Type B pancreatic cell (in vitro differentiated cells): ENCODE results near the gene IRS1. TPM values are rescaled to one million over a fixed set of nuclear protein-coding genes. Genes with fewer than 3 reads are reported as not detected.
A peak's percentile ranks its signal among the peaks of the same experiment; 100 is the strongest.

Experiments used
- DNase-seq: peaks from one replicate; pipeline ENCODE4 v3.0.0; 2021; ENCODE audit warnings: mixed read lengths; ENCODE audit not compliant: unreplicated experiment; ENCODE audit errors: extremely low spot score
- H3K27ac Mint-ChIP-seq: 2 replicates; pipeline ENCODE4 v1.8.0; 2021; ENCODE audit warnings: mild to moderate bottlenecking, mixed read lengths
- H3K27me3 Mint-ChIP-seq: 2 replicates; pipeline ENCODE4 v1.8.0; 2021; ENCODE audit warnings: mixed read lengths
- H3K36me3 Mint-ChIP-seq: 2 replicates; pipeline ENCODE4 v1.8.0; 2021; ENCODE audit warnings: mixed read lengths
- H3K4me1 Mint-ChIP-seq: one replicate; pipeline ENCODE4 v1.8.0; 2021; ENCODE audit warnings: mixed read lengths; ENCODE audit not compliant: unreplicated experiment
- H3K4me3 Mint-ChIP-seq: 2 replicates; pipeline ENCODE4 v1.8.0; 2021; ENCODE audit warnings: mild to moderate bottlenecking, mixed read lengths
- H3K9me3 Mint-ChIP-seq: 2 replicates; pipeline ENCODE4 v1.8.0; 2021; ENCODE audit warnings: mixed read lengths
- total RNA-seq: library from RNA; stranded (reverse); gene quantifications from 2 replicates; pipeline ENCODE4 v1.2.1, GENCODE V29; 2021; ENCODE audit warnings: low replicate concordance
- TF ChIP-seq, protein P1 (sequence below): fragments of 200-600 bp; sonication (generic); conservative IDR thresholded peaks from 2 replicates; pipeline ENCODE4 v1.5.0; 2021; ENCODE audit warnings: antibody characterized with exemption, mild to moderate bottlenecking

The IRS1 gene
- total RNA-seq, 1 donor from 2014 or later, result 25.9 TPM

- Mint-ChIP-seq H3K36me3 (peaks cover 19% of the 10 kb centered on the region), H3K27me3 (no peaks in the 10 kb centered on the region), H3K27ac (peak overlapping the region; percentile 96), H3K9me3 (no peaks in the 10 kb centered on the region), H3K4me3 (peak overlapping the region; percentile 93), H3K4me1 (peaks cover 67% of the 10 kb centered on the region)
- TF ChIP-seq, protein P1, sequence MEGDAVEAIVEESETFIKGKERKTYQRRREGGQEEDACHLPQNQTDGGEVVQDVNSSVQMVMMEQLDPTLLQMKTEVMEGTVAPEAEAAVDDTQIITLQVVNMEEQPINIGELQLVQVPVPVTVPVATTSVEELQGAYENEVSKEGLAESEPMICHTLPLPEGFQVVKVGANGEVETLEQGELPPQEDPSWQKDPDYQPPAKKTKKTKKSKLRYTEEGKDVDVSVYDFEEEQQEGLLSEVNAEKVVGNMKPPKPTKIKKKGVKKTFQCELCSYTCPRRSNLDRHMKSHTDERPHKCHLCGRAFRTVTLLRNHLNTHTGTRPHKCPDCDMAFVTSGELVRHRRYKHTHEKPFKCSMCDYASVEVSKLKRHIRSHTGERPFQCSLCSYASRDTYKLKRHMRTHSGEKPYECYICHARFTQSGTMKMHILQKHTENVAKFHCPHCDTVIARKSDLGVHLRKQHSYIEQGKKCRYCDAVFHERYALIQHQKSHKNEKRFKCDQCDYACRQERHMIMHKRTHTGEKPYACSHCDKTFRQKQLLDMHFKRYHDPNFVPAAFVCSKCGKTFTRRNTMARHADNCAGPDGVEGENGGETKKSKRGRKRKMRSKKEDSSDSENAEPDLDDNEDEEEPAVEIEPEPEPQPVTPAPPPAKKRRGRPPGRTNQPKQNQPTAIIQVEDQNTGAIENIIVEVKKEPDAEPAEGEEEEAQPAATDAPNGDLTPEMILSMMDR, result no peak
- no peak for DNase-seq
These were observed 8.5 kb downstream of the IRS1 start for GRCh38 chr2:226791056-226791486.

DNA sequence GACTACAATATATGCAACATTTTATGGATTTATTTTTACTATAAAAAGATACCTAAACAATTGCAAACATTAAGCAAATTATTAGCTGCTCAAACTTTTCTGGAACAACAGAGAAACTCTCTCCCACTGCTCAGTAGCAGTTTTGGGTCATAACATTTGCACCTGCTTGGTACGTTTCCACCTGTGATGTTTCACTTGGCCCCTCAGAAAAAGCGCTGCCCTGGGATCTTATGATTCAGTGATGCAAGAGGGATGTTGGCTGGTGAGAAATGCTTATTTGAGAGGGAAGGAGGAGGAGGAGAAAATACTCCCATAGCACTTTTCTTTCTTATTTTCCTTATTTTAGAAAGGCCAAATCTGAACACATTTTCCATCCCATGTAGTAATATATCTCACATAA is 9.2 kb downstream of the IRS1 start:
- DNase-seq, result no peak
- no peaks in the 10 kb centered on the region for H3K27me3 Mint-ChIP-seq
- H3K4me3 Mint-ChIP-seq, result peak overlapping the region; percentile 93
- H3K4me1 Mint-ChIP-seq, result peaks cover 67% of the 10 kb centered on the region
- peaks cover 21% of the 10 kb centered on the region for H3K36me3 Mint-ChIP-seq
- H3K9me3 Mint-ChIP-seq, result no peaks in the 10 kb centered on the region
- peak overlapping the region; percentile 96 for H3K27ac Mint-ChIP-seq
- TF ChIP-seq, protein P1, result no peak

GRCh38 chr2:226790011-226790410 is 9.6 kb downstream of the IRS1 start:
- Mint-ChIP-seq H3K36me3 (peaks cover 21% of the 10 kb centered on the region), H3K9me3 (no peaks in the 10 kb centered on the region), H3K27ac (peak overlapping the region; percentile 38), H3K4me1 (peaks cover 67% of the 10 kb centered on the region), H3K4me3 (peak overlapping the region; percentile 42), H3K27me3 (no peaks in the 10 kb centered on the region)
- TF ChIP-seq, protein P1, result no peak
- no peak for DNase-seq

- DNase-seq, result no peak
- no peaks in the 10 kb centered on the region for H3K9me3 Mint-ChIP-seq
- peaks cover 57% of the 10 kb centered on the region for H3K4me1 Mint-ChIP-seq
- TF ChIP-seq, protein P1, result no peak
- peaks cover 15% of the 10 kb centered on the region for H3K36me3 Mint-ChIP-seq
- peak overlapping the region; percentile 64 for H3K4me3 Mint-ChIP-seq
- peak overlapping the region; percentile 67 for H3K27ac Mint-ChIP-seq
- no peaks in the 10 kb centered on the region for H3K27me3 Mint-ChIP-seq
These were observed 10.6 kb downstream of the IRS1 start for GRCh38 chr2:226788881-226789490.

DNA sequence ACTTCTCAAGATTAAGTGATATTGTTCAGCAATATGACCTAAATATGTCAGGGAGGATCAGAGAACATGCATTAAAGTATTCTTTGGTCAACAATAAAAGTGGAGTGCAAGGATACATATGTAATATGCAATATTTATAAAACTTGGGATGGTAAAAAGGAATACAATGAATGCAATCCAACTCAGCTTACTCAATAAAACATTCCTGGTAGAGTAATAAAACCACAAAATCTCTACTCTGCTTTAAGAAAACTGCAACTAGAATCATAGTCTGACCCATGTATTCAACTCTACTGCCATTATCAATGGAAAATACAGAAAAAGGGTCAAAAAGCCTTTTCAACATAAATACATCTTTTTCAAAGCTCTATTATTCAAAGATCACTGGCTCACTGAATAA is 11.6 kb downstream of the IRS1 start:
- TF ChIP-seq, protein P1, result no peak
- Mint-ChIP-seq H3K36me3 (peaks cover 19% of the 10 kb centered on the region), H3K27ac (no peak overlapping the region), H3K4me1 (peaks cover 48% of the 10 kb centered on the region), H3K9me3 (no peaks in the 10 kb centered on the region), H3K27me3 (no peaks in the 10 kb centered on the region), H3K4me3 (no peak overlapping the region)
- no peak for DNase-seq
